ENCODE results near the gene PLXDC2. TPM values are rescaled to one million over a fixed set of nuclear protein-coding genes. Genes with fewer than 3 reads are reported as not detected.

The PLXDC2 gene
- total and polyA plus RNA-seq, 2 donors (not counting 1 experiment from before 2014, with no cell fraction given), result 4.2 to 5.1 TPM

GRCh38 chr10:20195076-20195475 is 378.8 kb downstream of the PLXDC2 start:
- Histone ChIP-seq H3K79me2 (ENCODE audit: control insufficient read depth, insufficient read depth, low read length) (no peaks in the 10 kb centered on the region), H4K20me1 (ENCODE audit: control insufficient read depth, extremely low read depth, insufficient read depth, low read length) (no peaks in the 10 kb centered on the region), H2AFZ (ENCODE audit: low read length) (no peak overlapping the region), H3K36me3 (ENCODE audit: control insufficient read depth, insufficient read depth, low read length) (no peaks in the 10 kb centered on the region), H3K9ac (ENCODE audit: insufficient read depth, low read length) (no peak overlapping the region), H3K27me3 (ENCODE audit: control insufficient read depth, insufficient read depth, low read length) (no peaks in the 10 kb centered on the region), H3K27ac (ENCODE audit: insufficient read depth, low read length) (no peak overlapping the region), H3K4me3 (replicated peaks in 1 of 4; ENCODE audit: control extremely low read depth in 1 of 4, insufficient read depth in 1 of 4, low read depth in 3 of 4, low read length in 4 of 4) (no peak overlapping the region), H3K4me1 (ENCODE audit: control insufficient read depth, extremely low read depth, insufficient read depth, low read length) (no peaks in the 10 kb centered on the region), H3K4me2 (ENCODE audit: extremely low read depth, insufficient read depth, low read length) (no peak overlapping the region), H3K9me3 (ENCODE audit: control insufficient read depth, insufficient read depth, low read depth, low read length) (no peaks in the 10 kb centered on the region)
- TF ChIP-seq CTCF (conservative IDR thresholded peaks at IDR 0.05 in 1 of 2, IDR thresholded peaks at IDR 0.05 in 1 of 2; ENCODE audit: low read depth in 1 of 2, low read length in 2 of 2) (no peak), EZH2 (IDR thresholded peaks at IDR 0.05; ENCODE audit: low read length, missing control alignments) (no peak)
- DNase-seq (ENCODE audit: low read depth in 2 of 2), result no peak

DNA sequence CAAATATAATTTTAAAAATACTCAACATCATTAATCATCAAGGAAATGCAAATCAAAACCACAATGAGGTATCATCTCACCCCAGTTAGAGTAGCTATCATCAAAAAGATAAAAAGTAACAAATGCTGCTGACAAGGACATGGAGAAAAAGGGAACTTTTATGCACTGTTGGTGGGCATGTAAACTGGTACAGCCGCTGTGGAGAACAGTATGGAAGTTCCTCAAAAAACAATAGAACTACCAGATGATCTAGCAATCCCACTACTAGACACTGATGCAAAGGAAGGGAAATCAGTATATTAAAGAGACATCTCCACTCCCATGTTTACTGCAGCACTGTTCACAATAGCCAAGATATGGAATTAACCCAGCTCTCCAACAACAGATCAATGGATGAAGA is 384.5 kb downstream of the PLXDC2 start:
- Histone ChIP-seq H3K27ac (ENCODE audit: insufficient read depth, low read length) (no peak overlapping the region), H3K4me3 (replicated peaks in 1 of 4; ENCODE audit: control extremely low read depth in 1 of 4, insufficient read depth in 1 of 4, low read depth in 3 of 4, low read length in 4 of 4) (no peak overlapping the region), H3K27me3 (ENCODE audit: control insufficient read depth, insufficient read depth, low read length) (no peaks in the 10 kb centered on the region), H3K79me2 (ENCODE audit: control insufficient read depth, insufficient read depth, low read length) (no peaks in the 10 kb centered on the region), H3K9me3 (ENCODE audit: control insufficient read depth, insufficient read depth, low read depth, low read length) (no peaks in the 10 kb centered on the region), H3K9ac (ENCODE audit: insufficient read depth, low read length) (no peak overlapping the region), H3K4me2 (ENCODE audit: extremely low read depth, insufficient read depth, low read length) (no peak overlapping the region), H3K4me1 (ENCODE audit: control insufficient read depth, extremely low read depth, insufficient read depth, low read length) (no peaks in the 10 kb centered on the region), H2AFZ (ENCODE audit: low read length) (no peak overlapping the region), H4K20me1 (ENCODE audit: control insufficient read depth, extremely low read depth, insufficient read depth, low read length) (no peaks in the 10 kb centered on the region), H3K36me3 (ENCODE audit: control insufficient read depth, insufficient read depth, low read length) (no peaks in the 10 kb centered on the region)
- no peak for TF ChIP-seq EZH2 (IDR thresholded peaks at IDR 0.05; ENCODE audit: low read length, missing control alignments)
- TF ChIP-seq CTCF (conservative IDR thresholded peaks at IDR 0.05 in 1 of 2, IDR thresholded peaks at IDR 0.05 in 1 of 2; ENCODE audit: low read depth in 1 of 2, low read length in 2 of 2), result no peak
- DNase-seq (ENCODE audit: low read depth in 2 of 2), result no peak

- no peaks in the 10 kb centered on the region for H3K4me1 ChIP-seq (ENCODE audit: control insufficient read depth, extremely low read depth, insufficient read depth, low read length)
- no peak overlapping the region for H3K9ac ChIP-seq (ENCODE audit: insufficient read depth, low read length)
- DNase-seq (ENCODE audit: low read depth in 2 of 2), result no peak
- H3K9me3 ChIP-seq (ENCODE audit: control insufficient read depth, insufficient read depth, low read depth, low read length), result no peaks in the 10 kb centered on the region
- TF ChIP-seq EZH2 (IDR thresholded peaks at IDR 0.05; ENCODE audit: low read length, missing control alignments), result no peak
- no peak overlapping the region for H3K4me3 ChIP-seq (replicated peaks in 1 of 4; ENCODE audit: control extremely low read depth in 1 of 4, insufficient read depth in 1 of 4, low read depth in 3 of 4, low read length in 4 of 4)
- no peak overlapping the region for H2AFZ ChIP-seq (ENCODE audit: low read length)
- H3K36me3 ChIP-seq (ENCODE audit: control insufficient read depth, insufficient read depth, low read length), result no peaks in the 10 kb centered on the region
- H3K79me2 ChIP-seq (ENCODE audit: control insufficient read depth, insufficient read depth, low read length), result no peaks in the 10 kb centered on the region
- no peak overlapping the region for H3K27ac ChIP-seq (ENCODE audit: insufficient read depth, low read length)
- no peak overlapping the region for H3K4me2 ChIP-seq (ENCODE audit: extremely low read depth, insufficient read depth, low read length)
- H3K27me3 ChIP-seq (ENCODE audit: control insufficient read depth, insufficient read depth, low read length), result no peaks in the 10 kb centered on the region
- no peaks in the 10 kb centered on the region for H4K20me1 ChIP-seq (ENCODE audit: control insufficient read depth, extremely low read depth, insufficient read depth, low read length)
Observed at GRCh38 chr10:20202337-20202736, 386.1 kb downstream of the PLXDC2 start.
